H1 (cell line): Measurements from ENCODE around the gene NME7. TPM values are rescaled to one million over a fixed set of nuclear protein-coding genes. Genes with fewer than 3 reads are reported as not detected.

Source experiments
- CTCF ChIA-PET: fragments of 300-600 bp; sonication (Branson Sonifier 250); formaldehyde crosslinking; loops from one replicate; lab custom pipeline; 2021; ENCODE audit not compliant: partially characterized antibody; lab: Charles Lee
- POLR2A ChIA-PET: fragments of 300-600 bp; sonication (Branson Sonifier 250); formaldehyde crosslinking; loops from one replicate; lab custom pipeline; 2021; ENCODE audit warnings: inconsistent platforms; ENCODE audit not compliant: partially characterized antibody; lab: Charles Lee
- DNase-seq, 2 experiments: peaks; one replicate each; pipeline versions ENCODE4 v3.0.0 to v3.0.0-alpha.2; 2010 to 2022; ENCODE audit warnings: low spot score in 2 of 2, low read depth in 1 of 2, mixed read lengths in 1 of 2
- FAIRE-seq: peaks from 2 replicates; lab custom pipeline; 2011; peaks lifted over from hg19 to GRCh38; lab: Jason Lieb, UNC
- H2AFZ ChIP-seq: 2 replicates; pipeline ENCODE4 v1.8.1; 2012; ENCODE audit warnings: low read length, inconsistent platforms
- H2AK5ac ChIP-seq: 2 replicates; pipeline ENCODE4 v1.6.1; 2013; ENCODE audit warnings: low read depth, low read length
- H2BK120ac ChIP-seq: replicated peaks from 2 replicates; pipeline ENCODE3; 2013; ENCODE audit warnings: low read depth, low read length, inconsistent platforms
- H2BK12ac ChIP-seq: 2 replicates; pipeline ENCODE4 v1.6.1; 2013; ENCODE audit warnings: low read depth, low read length
- H2BK15ac ChIP-seq: 2 replicates; pipeline ENCODE4 v1.6.1; 2013; ENCODE audit warnings: low read length
- H2BK20ac ChIP-seq: 2 replicates; pipeline ENCODE4 v1.6.1; 2013; ENCODE audit warnings: low read length
- H2BK5ac ChIP-seq: 2 replicates; pipeline ENCODE4 v1.6.1; 2013; ENCODE audit warnings: low read depth, low read length
- H3K14ac ChIP-seq: 2 replicates; pipeline ENCODE4 v1.6.1; 2013; ENCODE audit warnings: inconsistent platforms; ENCODE audit not compliant: insufficient read length
- H3K18ac ChIP-seq: 2 replicates; pipeline ENCODE4 v1.6.1; 2013; ENCODE audit warnings: low read length; ENCODE audit errors: extremely low read depth
- H3K23ac ChIP-seq: 2 replicates; pipeline ENCODE4 v1.6.1; 2013; ENCODE audit warnings: inconsistent platforms; ENCODE audit not compliant: insufficient read length
- H3K23me2 ChIP-seq: 2 replicates; pipeline ENCODE4 v1.6.1; 2013; ENCODE audit warnings: low read depth, low read length
- H3K27ac ChIP-seq: 2 replicates; pipeline ENCODE4 v1.6.1; 2011; ENCODE audit warnings: low read depth, low read length, inconsistent platforms
- H3K27me3 ChIP-seq, 4 experiments: replicated peaks in 1 of 4; 1 replicate in 1 of 4; 2 replicates in 3 of 4; pipeline versions ENCODE4 v1.6.1 to v1.8.1; 2011 to 2013; ENCODE audit warnings: low read length in 3 of 4, mild to moderate bottlenecking in 3 of 4, inconsistent platforms in 2 of 4, mixed read lengths in 2 of 4, moderate library complexity in 1 of 4; ENCODE audit not compliant: control insufficient read depth in 3 of 4, insufficient read depth in 3 of 4; ENCODE audit errors: extremely low read depth in 1 of 4
- H3K36me3 ChIP-seq, 4 experiments: 2 replicates each; pipeline versions ENCODE4 v1.6.1 to v1.8.1; 2011 to 2013; ENCODE audit warnings: mild to moderate bottlenecking in 4 of 4, low read length in 3 of 4, moderate library complexity in 2 of 4, control low read depth in 1 of 4, inconsistent platforms in 1 of 4; ENCODE audit not compliant: insufficient read depth in 4 of 4, control insufficient read depth in 2 of 4
- H3K4ac ChIP-seq: replicated peaks from 2 replicates; pipeline ENCODE3; 2013; ENCODE audit warnings: low read length, low read depth, mixed read lengths, inconsistent platforms; ENCODE audit not compliant: insufficient read length
- H3K4me1 ChIP-seq, 4 experiments: replicated peaks in 1 of 4; 1 replicate in 1 of 4; 2 replicates in 3 of 4; pipeline versions ENCODE4 v1.6.1 to v1.8.1; 2011 to 2013; ENCODE audit warnings: low read length in 3 of 4, inconsistent platforms in 2 of 4, mixed read lengths in 1 of 4; ENCODE audit not compliant: insufficient read depth in 4 of 4, control insufficient read depth in 3 of 4
- H3K4me2 ChIP-seq, 2 experiments: 2 replicates each; pipeline versions ENCODE4 v1.6.1 to v1.8.1; 2011 to 2013; ENCODE audit warnings: low read depth in 2 of 2, low read length in 2 of 2, control low read depth in 1 of 2, inconsistent platforms in 1 of 2, mild to moderate bottlenecking in 1 of 2; ENCODE audit not compliant: insufficient read depth in 1 of 2
- H3K4me3 ChIP-seq, 4 experiments: fragments of 200-600, 300-600 bp in 1 of 4; sonication (generic), shearing (Covaris generic), sonication (Bioruptor Twin) in 1 of 4; 2 replicates each; pipeline versions ENCODE4 v1.5.1 to v1.8.1; 2011 to 2016; ENCODE audit warnings: low read length in 4 of 4, low read depth in 3 of 4, control low read depth in 2 of 4, inconsistent platforms in 2 of 4, mild to moderate bottlenecking in 2 of 4, mixed read lengths in 1 of 4, moderate library complexity in 1 of 4; ENCODE audit not compliant: insufficient read depth in 2 of 4; ENCODE audit errors: extremely low read depth in 1 of 4
- H3K56ac ChIP-seq: replicated peaks from 2 replicates; pipeline ENCODE3; 2013; ENCODE audit warnings: low read depth, mild to moderate bottlenecking, mixed read lengths, low read length, inconsistent platforms; ENCODE audit not compliant: insufficient read length
- H3K79me1 ChIP-seq: 2 replicates; pipeline ENCODE4 v1.6.1; 2013; ENCODE audit warnings: low read depth, low read length, control low read depth
- H3K79me2 ChIP-seq, 2 experiments: 2 replicates each; pipeline versions ENCODE4 v1.6.1 to v1.8.1; 2012 to 2013; ENCODE audit warnings: low read length in 2 of 2, mild to moderate bottlenecking in 2 of 2, inconsistent platforms in 1 of 2; ENCODE audit not compliant: insufficient read depth in 2 of 2, control insufficient read depth in 1 of 2
- H3K9ac ChIP-seq, 4 experiments: replicated peaks in 1 of 4; 1 replicate in 1 of 4; 2 replicates in 3 of 4; pipeline versions ENCODE4 v1.6.1 to v1.8.1; 2011 to 2013; ENCODE audit warnings: low read depth in 3 of 4, low read length in 3 of 4, control low read depth in 2 of 4, mild to moderate bottlenecking in 2 of 4, moderate library complexity in 2 of 4, inconsistent platforms in 1 of 4; ENCODE audit errors: extremely low read depth in 1 of 4
- H3K9me3 ChIP-seq, 2 experiments: 2 replicates each; pipeline versions ENCODE4 v1.6.1 to v1.8.1; 2012 to 2013; ENCODE audit warnings: mild to moderate bottlenecking in 2 of 2, moderate library complexity in 2 of 2, control low read depth in 1 of 2, inconsistent platforms in 1 of 2, low read depth in 1 of 2, low read length in 1 of 2, mixed read lengths in 1 of 2; ENCODE audit not compliant: insufficient read depth in 2 of 2
- H4K20me1 ChIP-seq, 2 experiments: replicated peaks in 1 of 2; 2 replicates each; pipeline versions ENCODE3 to v1.8.1; 2011 to 2013; ENCODE audit warnings: inconsistent platforms in 2 of 2, low read length in 2 of 2, mild to moderate bottlenecking in 1 of 2; ENCODE audit not compliant: insufficient read depth in 2 of 2, control insufficient read depth in 1 of 2
- H4K5ac ChIP-seq: 2 replicates; pipeline ENCODE4 v1.6.1; 2013; ENCODE audit warnings: low read length, low read depth, mixed read lengths, inconsistent platforms; ENCODE audit not compliant: insufficient read length
- H4K8ac ChIP-seq: 2 replicates; pipeline ENCODE4 v1.8.0; 2013; ENCODE audit warnings: mild to moderate bottlenecking, moderate library complexity, low read length, inconsistent platforms; ENCODE audit not compliant: insufficient read depth; ENCODE audit errors: extremely low read depth
- H4K91ac ChIP-seq: replicated peaks from 2 replicates; pipeline ENCODE3; 2013; ENCODE audit warnings: low read length, mixed read lengths, inconsistent platforms; ENCODE audit not compliant: insufficient read length
- CBX8 ChIP-seq: fragments of 300-800, 300-1000 bp; sonication (generic); IDR thresholded peaks from 2 replicates; pipeline ENCODE4 v1.7.1; 2016; ENCODE audit warnings: low read depth, low read length, borderline replicate concordance
- EZH2 ChIP-seq: fragments of 200-600 bp; sonication (generic); IDR thresholded peaks from 2 replicates; pipeline ENCODE4 v1.7.1; 2012; ENCODE audit warnings: low read depth, mild to moderate bottlenecking, moderate library complexity, low read length, inconsistent platforms; ENCODE audit not compliant: severe bottlenecking
- SP4 ChIP-seq: IDR thresholded peaks from 2 replicates; pipeline ENCODE4 v1.6.1; 2012; ENCODE audit warnings: low read length, inconsistent platforms
- WGBS, 2 experiments: shearing (Covaris generic) in 1 of 2; methylation state at CpG; one replicate each; pipeline versions ENCODE4 v1.1.6 to v1.1.7; 2013 to 2015; ENCODE audit warnings: low lambda C conversion rate in 2 of 2, mixed read lengths in 2 of 2, inconsistent platforms in 1 of 2, low coverage in 1 of 2, missing lambda C conversion rate in 1 of 2; ENCODE audit not compliant: insufficient replicate concordance in 2 of 2, insufficient coverage in 1 of 2, insufficient read length in 1 of 2; ENCODE audit errors: extremely low coverage in 1 of 2, missing lambda C conversion rate in 1 of 2; 5-methylcytosine and 5-hydroxymethylcytosine counted together
- polyA plus RNA-seq, 7 experiments: library from polyadenylated mRNA; depleted of rRNA in 3 of 7; stranded (reverse) in 5 of 7; unstranded in 2 of 7; fragments of >200 nt in 5 of 7; fragments of 200-250 nt in 2 of 7; gene quantifications; 1 replicate in 5 of 7; 2 replicates in 1 of 7; 4 replicates in 1 of 7; pipeline versions ENCODE4 v1.2.1 to v1.2.3, GENCODE V29; 2011 to 2013; ENCODE audit warnings: missing spikeins in 2 of 7, mixed read lengths in 2 of 7
- total RNA-seq: library from RNA; stranded (reverse); fragmentation: NEBNext Ultra II Directional; extraction: Animal tissue kit (Norgen Biotek cat#: 25700); gene quantifications from 2 replicates; pipeline ENCODE4 v1.2.1, GENCODE V29; 2021

Gene NME7
- total and polyA plus RNA-seq, 2 of the 8 experiments (the other 6 are each of a cell fraction or from before 2014, with no cell fraction given) = 11.6 to 28.5 TPM

- no peak overlapping the region for H3K4ac ChIP-seq
- no peak overlapping the region for H2AFZ ChIP-seq
- no peaks in the 10 kb centered on the region for H4K20me1 ChIP-seq
- H3K23ac ChIP-seq = no peak overlapping the region
- no peak overlapping the region for H3K27ac ChIP-seq
- no peaks in the 10 kb centered on the region for H3K36me3 ChIP-seq
- H3K9ac ChIP-seq = no peak overlapping the region
- no peak overlapping the region for H3K18ac ChIP-seq
- H3K27me3 ChIP-seq = no peaks in the 10 kb centered on the region
- no peak for TF ChIP-seq SP4
- no peak for TF ChIP-seq CBX8
- no peak for TF ChIP-seq EZH2
- H3K4me2 ChIP-seq = 0 out of 4 replicates have a peak overlapping the region, but pooled peaks of 1 of the 2 experiments have one; percentile 25
- no peak for FAIRE-seq
- H3K79me1 ChIP-seq = no peaks in the 10 kb centered on the region
- no peak overlapping the region for H2AK5ac ChIP-seq
- no peak overlapping the region for H4K5ac ChIP-seq
- 10% methylated on average over 1 of the region's 1 CpG; no CpG with 5 or more reads in 1 of the 2 experiments for WGBS, 2 experiments
- ChIA-PET CTCF (interaction anchor here (0.7 kb wide), 2 partner anchors 42 to 370 kb away, joined by 3 read pairs; no protein-coding TSS in a partner anchor), POLR2A (interaction anchor here (0.5 kb wide), 1 partner anchor 156 kb away, joined by 3 read pairs; no protein-coding TSS in a partner anchor)
- DNase-seq = no peak
- H3K79me2 ChIP-seq = no peaks in the 10 kb centered on the region
- H2BK120ac ChIP-seq = no peak overlapping the region
- no peak overlapping the region for H2BK5ac ChIP-seq
- no peak overlapping the region for H3K56ac ChIP-seq
- no peaks in the 10 kb centered on the region for H3K9me3 ChIP-seq
- H4K8ac ChIP-seq = no peak overlapping the region
- no peak overlapping the region for H4K91ac ChIP-seq
- H2BK20ac ChIP-seq = no peak overlapping the region
- H3K4me3 ChIP-seq = no peak overlapping the region
- no peaks in the 10 kb centered on the region; the same call in 1 of the 2 replicates for H3K23me2 ChIP-seq
- H3K14ac ChIP-seq = no peak overlapping the region
- no peak overlapping the region for H2BK15ac ChIP-seq
- H2BK12ac ChIP-seq = no peak overlapping the region
- H3K4me1 ChIP-seq = peaks cover 0 to 3% (median 0%) of the 10 kb centered on the region in 4 experiments; a peak in 2 of 7 replicates
Observed at GRCh38 chr1:169184812-169185211, 182.8 kb downstream of the NME7 start.
